Endothelial cell of umbilical vein (primary cell): ENCODE data around the gene MAN1A2. TPM values are rescaled to one million over a fixed set of nuclear protein-coding genes. Genes with fewer than 3 reads are reported as not detected.
"Not testable (repeated sequence)": the region's sequence is repeated elsewhere in the genome, so short reads cannot be mapped to it uniquely, and the experiment has no call there.

Source experiments
- BruUV-seq: library from RNA; stranded (reverse); fragments of 400-500 nt; replicated peaks from 2 replicates; lab custom pipeline; 2021; lab: Mats Ljungman, UMichigan
- CTCF ChIA-PET: fragments of 300-600, 350-600 bp; sonication (Branson Sonifier 250); formaldehyde crosslinking; loops from one replicate; lab custom pipeline; 2021; ENCODE audit warnings: antibody characterized with exemption, inconsistent platforms; lab: Charles Lee
- POLR2A ChIA-PET: fragments of 300-600, 350-600 bp; sonication (Branson Sonifier 250); formaldehyde crosslinking; loops from one replicate; lab custom pipeline; 2021; ENCODE audit warnings: antibody characterized with exemption, inconsistent platforms; lab: Charles Lee
- DNase-seq: peaks from one replicate; pipeline ENCODE4 v3.0.0-alpha.2; 2011; ENCODE audit warnings: low read depth, low spot score
- FAIRE-seq: peaks from 2 replicates; lab custom pipeline; 2011; peaks lifted over from hg19 to GRCh38; lab: Jason Lieb, UNC
- H2AFZ ChIP-seq: 2 replicates; pipeline ENCODE4 v1.6.0; 2012; ENCODE audit warnings: low read depth, low read length, control low read depth, inconsistent platforms
- H3K27ac ChIP-seq: 2 replicates; pipeline ENCODE4 v1.5.1; 2011; ENCODE audit warnings: low read depth, mild to moderate bottlenecking, control low read depth, low read length, moderate library complexity; ENCODE audit not compliant: insufficient read depth
- H3K27me3 ChIP-seq, 2 experiments: 2 replicates each; pipeline versions ENCODE4 v1.6.0 to v1.6.1; 2011; ENCODE audit warnings: low read length in 2 of 2, mixed read lengths in 1 of 2; ENCODE audit not compliant: control insufficient read depth in 2 of 2, insufficient read depth in 2 of 2
- H3K36me3 ChIP-seq, 2 experiments: 2 replicates in 1 of 2; 3 replicates in 1 of 2; pipeline ENCODE4 v1.5.1; 2011; ENCODE audit warnings: low read length in 2 of 2, mild to moderate bottlenecking in 1 of 2, moderate library complexity in 1 of 2; ENCODE audit not compliant: control insufficient read depth in 2 of 2, insufficient read depth in 2 of 2; ENCODE audit errors: extremely low read depth in 1 of 2
- H3K4me1 ChIP-seq: 3 replicates; pipeline ENCODE4 v1.5.1; 2011; ENCODE audit warnings: mild to moderate bottlenecking, low read length; ENCODE audit not compliant: control insufficient read depth, insufficient read depth; ENCODE audit errors: extremely low read depth
- H3K4me2 ChIP-seq: 2 replicates; pipeline ENCODE4 v1.6.1; 2011; ENCODE audit warnings: low read length, control low read depth, mixed read lengths; ENCODE audit not compliant: insufficient read depth
- H3K4me3 ChIP-seq, 3 experiments: fragments of 200-600 bp in 1 of 3; sonication (generic), shearing (Covaris generic) in 1 of 3; replicated peaks in 1 of 3; 2 replicates each; pipeline ENCODE4 v1.5.1; 2011 to 2016; ENCODE audit warnings: control low read depth in 3 of 3, low read length in 3 of 3, mild to moderate bottlenecking in 2 of 3, inconsistent platforms in 1 of 3, low read depth in 1 of 3, moderate library complexity in 1 of 3; ENCODE audit not compliant: insufficient read depth in 1 of 3
- H3K79me2 ChIP-seq: 2 replicates; pipeline ENCODE4 v1.6.0; 2012; ENCODE audit warnings: low read length, inconsistent platforms; ENCODE audit not compliant: control insufficient read depth, insufficient read depth
- H3K9ac ChIP-seq: replicated peaks from 2 replicates; pipeline ENCODE3; 2011; ENCODE audit warnings: low read length, control low read depth; ENCODE audit not compliant: insufficient read depth; ENCODE audit errors: extremely low read depth
- H3K9me1 ChIP-seq: replicated peaks from 3 replicates; pipeline ENCODE4 v1.6.0; 2011; ENCODE audit warnings: mild to moderate bottlenecking, low read length; ENCODE audit not compliant: control insufficient read depth, insufficient read depth; ENCODE audit errors: extremely low read depth
- H3K9me3 ChIP-seq: replicated peaks from 2 replicates; pipeline ENCODE4 v1.5.1; 2012; ENCODE audit warnings: low read length, inconsistent platforms; ENCODE audit not compliant: control insufficient read depth, insufficient read depth
- H4K20me1 ChIP-seq: replicated peaks from 2 replicates; pipeline ENCODE3; 2011; ENCODE audit warnings: mild to moderate bottlenecking, low read length; ENCODE audit not compliant: control insufficient read depth, insufficient read depth; ENCODE audit errors: extremely low read depth
- dilution Hi-C: fragments of 300-500 bp; cut with MboI; formaldehyde crosslinking; loops from one replicate; pipeline ENCODE4 v1.15.0; 2019; ENCODE audit warnings: low sequenced_read_pairs; ENCODE audit not compliant: extremely low pct_ligation_motif_present
- intact Hi-C: fragments of 100-400 bp; cut with micrococcal nuclease; formaldehyde crosslinking; loops from one replicate; pipeline ENCODE4 v1.10.0; 2022
- polyA plus RNA-seq, 4 experiments: library from polyadenylated mRNA; depleted of rRNA in 3 of 4; stranded (reverse) in 3 of 4; unstranded in 1 of 4; fragments of >200 nt; gene quantifications; 2 replicates each; pipeline versions ENCODE4 v1.2.1 to v1.2.3, GENCODE V29; 2011 to 2012; ENCODE audit warnings: missing spikeins in 1 of 4
- total RNA-seq: library from RNA; stranded (reverse); gene quantifications from 2 replicates; pipeline ENCODE4 v1.2.3, GENCODE V29; 2021

MAN1A2 gene
- total and polyA plus RNA-seq, 2 donors (not counting 3 experiments of a cell fraction or from before 2014, with no cell fraction given), result 13.5 to 36.2 TPM

DNA sequence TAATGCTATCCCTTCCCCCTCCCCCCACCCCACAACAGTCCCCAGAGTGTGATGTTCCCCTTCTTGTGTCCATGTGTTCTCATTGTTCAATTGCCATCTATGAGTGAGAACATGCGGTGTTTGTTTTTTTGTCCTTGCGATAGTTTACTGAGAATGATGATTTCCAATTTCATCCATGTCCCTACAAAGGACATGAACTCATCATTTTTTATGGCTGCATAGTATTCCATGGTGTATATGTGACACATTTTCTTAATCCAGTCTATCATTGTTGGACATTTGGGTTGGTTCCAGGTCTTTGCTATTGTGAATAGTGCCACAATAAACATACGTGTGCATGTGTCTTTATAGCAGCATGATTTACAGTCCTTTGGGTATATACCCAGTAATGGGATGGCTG is 14.6 kb upstream of the MAN1A2 start:
- POLR2A ChIA-PET, H3K27me3 ChIP-seq, H3K4me3 ChIP-seq, H3K9me1 ChIP-seq, H3K36me3 ChIP-seq, H3K4me1 ChIP-seq, intact Hi-C loops, H3K79me2 ChIP-seq, H4K20me1 ChIP-seq, H3K27ac ChIP-seq, H2AFZ ChIP-seq, H3K4me2 ChIP-seq, dilution Hi-C loops, BruUV-seq, DNase-seq, CTCF ChIA-PET, FAIRE-seq, H3K9me3 ChIP-seq, H3K9ac ChIP-seq: not testable (repeated sequence)

DNA sequence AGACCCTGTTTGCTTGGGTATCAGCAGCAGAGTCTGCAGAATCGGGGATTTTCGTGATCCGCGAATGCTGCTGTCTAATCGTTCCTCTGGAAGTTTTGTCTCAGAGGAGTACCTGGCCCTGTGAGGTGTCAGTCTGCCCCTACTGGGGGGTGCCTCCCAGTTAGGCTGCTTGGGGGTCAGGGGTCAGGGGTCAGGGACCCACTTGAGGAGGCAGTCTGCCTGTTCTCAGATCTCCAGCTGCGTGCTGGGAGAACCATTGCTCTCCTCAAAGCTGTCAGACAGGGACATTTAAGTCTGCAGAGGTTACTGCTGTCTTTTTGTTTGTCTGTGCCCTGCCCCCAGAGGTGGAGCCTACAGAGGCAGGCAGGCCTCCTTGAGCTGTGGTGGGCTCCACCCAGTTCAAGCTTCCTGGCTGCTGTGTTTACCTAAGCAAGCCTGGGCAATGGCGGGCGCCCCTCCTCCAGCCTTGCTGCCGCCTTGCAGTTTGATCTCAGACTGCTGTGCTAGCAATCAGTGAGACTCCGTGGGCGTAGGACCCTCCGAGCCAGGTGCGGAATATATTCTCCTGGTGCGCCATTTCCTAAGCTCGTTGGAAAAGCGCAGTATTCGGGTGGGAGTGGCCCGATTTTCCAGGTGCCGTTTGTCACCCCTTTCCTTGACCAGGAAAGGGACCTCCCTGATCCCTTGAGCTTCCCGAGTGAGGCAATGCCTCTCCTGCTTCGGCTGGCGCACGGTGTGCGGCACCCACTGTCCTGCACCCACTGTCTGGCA is 9.2 kb upstream of the MAN1A2 start:
- dilution Hi-C loops, H3K27ac ChIP-seq, H3K36me3 ChIP-seq, H3K9me3 ChIP-seq, DNase-seq, BruUV-seq, POLR2A ChIA-PET, H3K27me3 ChIP-seq, H3K9ac ChIP-seq, H4K20me1 ChIP-seq, H3K4me2 ChIP-seq, FAIRE-seq, H3K9me1 ChIP-seq, H3K4me3 ChIP-seq, H3K4me1 ChIP-seq, H3K79me2 ChIP-seq, H2AFZ ChIP-seq, intact Hi-C loops: not testable (repeated sequence)
- CTCF ChIA-PET, result interaction anchor here (1.1 kb wide), 1 partner anchor 11 kb away, joined by 4 read pairs; no protein-coding TSS in a partner anchor

DNA sequence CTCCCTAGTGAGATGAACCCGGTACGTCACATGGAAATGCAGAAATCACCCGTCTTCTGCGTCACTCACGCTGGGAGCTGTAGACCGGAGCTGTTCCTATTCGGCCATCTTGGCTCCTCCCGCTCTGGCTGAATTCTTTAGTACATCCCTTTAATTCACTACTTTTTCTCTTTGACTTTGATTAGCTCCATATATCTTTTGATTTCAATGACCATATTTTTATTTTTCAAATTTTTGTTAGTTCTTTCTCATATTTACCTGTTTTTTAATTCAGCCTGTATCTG is 8.7 kb upstream of the MAN1A2 start:
- H3K9me1 ChIP-seq, intact Hi-C loops, POLR2A ChIA-PET, dilution Hi-C loops, H3K79me2 ChIP-seq, H3K4me1 ChIP-seq, H2AFZ ChIP-seq, BruUV-seq, DNase-seq, H3K4me3 ChIP-seq, H3K9ac ChIP-seq, FAIRE-seq, H4K20me1 ChIP-seq, H3K36me3 ChIP-seq, H3K27me3 ChIP-seq, H3K27ac ChIP-seq, H3K9me3 ChIP-seq, H3K4me2 ChIP-seq: not testable (repeated sequence)
- CTCF ChIA-PET, result interaction anchor here (1.1 kb wide), 1 partner anchor 10 kb away, joined by 4 read pairs; no protein-coding TSS in a partner anchor
